ENCODE measurements around the gene PRDM11. TPM values are rescaled to one million over a fixed set of nuclear protein-coding genes. Genes with fewer than 3 reads are reported as not detected.

The PRDM11 gene
- total RNA-seq, 2 donors from 2014 or later, result 4.1 to 8.3 TPM

DNA sequence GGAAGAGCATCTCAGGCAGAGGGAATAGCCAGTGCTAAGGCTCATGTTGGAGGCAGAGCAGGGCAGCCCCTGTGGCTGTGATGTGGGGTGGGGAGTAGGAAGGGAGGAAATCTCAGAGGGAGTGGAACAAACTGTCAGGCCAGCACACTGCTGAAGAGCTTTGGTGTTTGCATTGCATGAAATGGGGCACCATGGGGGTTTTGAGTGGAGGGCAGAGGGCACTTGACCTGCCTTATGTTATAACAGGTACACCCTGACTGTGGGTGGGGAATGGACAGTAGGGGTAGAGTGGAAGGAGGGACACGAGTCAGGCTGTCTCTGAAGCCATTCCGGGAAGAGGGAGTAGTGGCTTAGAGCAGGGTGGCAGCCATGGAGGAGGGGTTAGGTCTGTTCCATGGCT lies 24.0 kb downstream of the PRDM11 start:
- no peak for TF ChIP-seq CTCF (IDR thresholded peaks at IDR 0.05)
- no peak overlapping the region for H3K4me3 ChIP-seq
- H3K4me1 ChIP-seq, result no peaks in the 10 kb centered on the region
- intact Hi-C loops (cut with DNase I), result no loop called here
- no peak overlapping the region for H3K9ac ChIP-seq (ENCODE audit: low read depth in 2 of 2, low read length in 2 of 2)
- DNase-seq, result no peak
- H3K27me3 ChIP-seq, result no peaks in the 10 kb centered on the region
- H3K27ac ChIP-seq, result no peak overlapping the region
- H3K9me3 ChIP-seq, result no peaks in the 10 kb centered on the region
- H3K36me3 ChIP-seq, result no peaks in the 10 kb centered on the region

DNA sequence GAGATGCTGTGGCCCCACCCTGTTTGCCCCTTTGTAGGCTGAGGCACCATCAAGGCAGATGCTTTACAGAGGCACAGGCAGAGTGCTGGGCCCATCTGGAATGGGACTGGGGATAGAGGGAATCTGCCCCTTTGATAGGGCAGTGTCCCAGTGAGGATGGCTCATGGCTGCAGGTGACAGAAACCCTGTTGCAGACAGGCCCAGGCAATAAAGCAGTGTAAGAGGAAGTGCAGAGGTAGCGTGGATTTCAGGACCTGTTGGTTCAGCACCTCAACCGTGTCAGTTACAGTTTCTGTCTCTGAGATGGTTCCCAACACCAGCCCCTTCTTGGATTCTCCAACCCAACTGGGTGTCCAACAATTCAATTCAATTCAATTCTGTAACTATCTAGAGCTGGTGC lies 25.1 kb downstream of the PRDM11 start:
- DNase-seq, result no peak
- TF ChIP-seq CTCF (IDR thresholded peaks at IDR 0.05), result no peak
- H3K27ac ChIP-seq, result no peak overlapping the region
- H3K4me3 ChIP-seq, result no peak overlapping the region
- no peaks in the 10 kb centered on the region for H3K27me3 ChIP-seq
- H3K4me1 ChIP-seq, result no peaks in the 10 kb centered on the region
- no peak overlapping the region for H3K9ac ChIP-seq (ENCODE audit: low read depth in 2 of 2, low read length in 2 of 2)
- intact Hi-C loops (cut with DNase I), result no loop called here
- H3K9me3 ChIP-seq, result no peaks in the 10 kb centered on the region
- H3K36me3 ChIP-seq, result no peaks in the 10 kb centered on the region

DNA sequence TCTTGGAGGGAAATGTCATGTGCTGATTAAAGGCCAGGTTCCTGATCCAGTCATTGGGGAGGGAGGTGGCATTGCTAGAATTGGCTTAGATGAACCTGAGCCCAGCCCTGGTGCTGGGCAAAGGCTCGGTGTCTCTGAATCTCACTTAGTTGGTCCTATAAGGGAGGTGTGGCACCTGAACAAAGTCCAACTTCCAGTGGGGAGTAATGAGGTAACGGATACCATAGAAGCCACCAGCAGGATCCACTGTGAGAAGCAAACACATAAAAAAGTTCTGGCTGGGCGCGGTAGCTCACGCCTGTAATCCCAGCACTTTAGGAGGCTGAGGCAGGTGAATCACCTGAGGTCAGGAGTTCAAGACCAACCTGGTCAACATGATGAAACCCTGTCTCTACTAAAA lies 26.6 kb downstream of the PRDM11 start:
- peak; percentile 86 for DNase-seq
- H3K27me3 ChIP-seq, result no peaks in the 10 kb centered on the region
- H3K4me1 ChIP-seq, result no peaks in the 10 kb centered on the region
- H3K36me3 ChIP-seq, result no peaks in the 10 kb centered on the region
- no peak overlapping the region for H3K27ac ChIP-seq
- TF ChIP-seq CTCF (IDR thresholded peaks at IDR 0.05), result no peak
- H3K9me3 ChIP-seq, result no peaks in the 10 kb centered on the region
- H3K4me3 ChIP-seq, result no peak overlapping the region
- intact Hi-C loops (cut with DNase I), result no loop called here
- H3K9ac ChIP-seq (ENCODE audit: low read depth in 2 of 2, low read length in 2 of 2), result peak overlapping the region in 1 of 2 donors; percentile 26

DNA sequence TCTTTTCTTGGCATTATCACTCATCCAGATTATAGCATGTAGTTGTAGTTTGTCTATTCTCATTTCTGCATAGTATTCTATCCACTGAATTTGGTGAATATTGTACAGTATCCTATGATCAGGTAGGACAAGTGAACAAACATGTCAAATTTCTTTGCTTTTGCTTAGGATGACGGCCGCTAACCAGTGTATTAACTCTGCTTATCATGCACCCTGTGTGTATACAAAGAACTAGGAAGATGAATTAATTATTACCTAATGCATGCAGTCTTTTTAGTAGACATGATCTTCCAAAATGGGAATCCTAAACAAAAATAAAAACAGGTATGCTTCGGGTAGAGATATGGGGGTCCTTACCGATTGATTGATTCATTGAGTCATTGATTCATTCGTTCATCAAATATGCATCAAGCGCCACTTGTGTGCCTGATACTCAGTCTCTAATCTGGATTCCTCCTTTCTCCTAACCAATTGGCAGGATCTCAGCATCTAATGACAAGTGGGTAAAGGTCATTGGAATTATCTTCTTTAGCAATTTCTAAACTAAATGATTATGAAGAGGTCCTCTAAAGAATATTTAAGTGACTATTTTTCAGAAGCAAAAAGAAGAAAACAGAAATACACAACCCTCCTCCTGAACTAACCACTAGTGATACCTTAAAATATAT lies 27.9 kb downstream of the PRDM11 start:
- intact Hi-C loops (cut with DNase I), result no loop called here
- Histone ChIP-seq H3K27me3 (no peaks in the 10 kb centered on the region), H3K4me3 (no peak overlapping the region), H3K27ac (no peak overlapping the region), H3K4me1 (no peaks in the 10 kb centered on the region), H3K36me3 (no peaks in the 10 kb centered on the region), H3K9ac (ENCODE audit: low read depth in 2 of 2, low read length in 2 of 2) (no peak overlapping the region), H3K9me3 (no peaks in the 10 kb centered on the region)
- DNase-seq, result no peak
- no peak for TF ChIP-seq CTCF (IDR thresholded peaks at IDR 0.05)

- TF ChIP-seq CTCF (IDR thresholded peaks at IDR 0.05), result no peak
- no peaks in the 10 kb centered on the region for H3K9me3 ChIP-seq
- H3K4me1 ChIP-seq, result peaks cover 5% of the 10 kb centered on the region
- no peak overlapping the region for H3K9ac ChIP-seq (ENCODE audit: low read depth in 2 of 2, low read length in 2 of 2)
- H3K4me3 ChIP-seq, result no peak overlapping the region
- no peak for DNase-seq
- no peak overlapping the region for H3K27ac ChIP-seq
- intact Hi-C loops (cut with DNase I), result no loop called here
- no peaks in the 10 kb centered on the region for H3K27me3 ChIP-seq
- no peaks in the 10 kb centered on the region for H3K36me3 ChIP-seq
These were observed 28.5 kb downstream of the PRDM11 start for GRCh38 chr11:45174963-45175362.
